HG03558 (cell line): Measurements from ENCODE around the gene GLT1D1.
"Not testable (repeated sequence)": the region's sequence is repeated elsewhere in the genome, so short reads cannot be mapped to it uniquely, and the experiment has no call there.

Experiments
- ATAC-seq: cut with Tn5 transposase; IDR thresholded peaks from one replicate; pipeline ENCODE4 v1.9.1; 2021; ENCODE audit warnings: moderate number of reproducible peaks; ENCODE audit not compliant: unreplicated experiment; ENCODE audit errors: extremely low read depth

The GLT1D1 gene

GRCh38 chr12:128852885-128853599 is at the start of gene GLT1D1:
TSS of gene GLT1D1 (plus strand) at chr12:128853478. CDS start at chr12:128853582, 104 bp downstream.
- no peak for ATAC-seq

DNA sequence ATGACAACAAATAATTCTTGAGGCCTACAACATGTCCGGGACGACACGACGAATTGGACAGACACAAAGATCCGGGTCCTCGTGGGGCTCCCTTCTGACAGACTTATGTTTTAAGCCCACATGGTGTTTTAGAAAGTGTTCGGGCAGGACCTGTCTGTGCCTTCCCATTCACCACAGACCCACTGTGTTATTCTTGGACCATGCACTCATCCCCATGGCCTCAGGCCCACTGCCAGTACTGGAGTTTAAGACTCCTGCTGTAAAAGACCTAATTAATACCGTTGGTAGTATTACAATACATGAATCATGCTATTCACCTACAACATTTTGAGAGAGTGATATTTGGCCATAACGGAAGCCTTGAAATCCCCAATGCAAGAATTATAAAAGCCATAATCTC is 49.5 kb upstream of the GLT1D1 start:
- ATAC-seq, result no peak

DNA sequence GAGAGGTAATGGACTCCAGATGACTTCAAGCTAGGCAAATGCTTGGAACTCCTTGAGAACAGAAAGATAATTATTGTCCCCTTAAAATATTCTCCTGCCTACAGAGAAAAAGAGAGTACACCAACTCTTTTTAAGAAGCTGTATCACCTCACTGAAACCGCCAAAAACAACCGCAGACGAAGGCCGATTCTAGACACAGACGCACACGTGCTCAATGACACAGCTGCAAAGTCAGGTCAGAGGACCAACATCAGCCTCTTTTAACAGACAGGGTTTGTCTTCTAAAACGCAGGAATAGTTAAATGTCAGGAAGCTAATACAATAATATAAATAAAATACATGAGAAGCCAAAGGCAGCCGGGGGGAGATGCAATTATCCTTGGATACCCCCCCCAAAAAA is 48.5 kb upstream of the GLT1D1 start:
- no peak for ATAC-seq

- not testable (repeated sequence) for ATAC-seq
Measured at GRCh38 chr12:128805406-128805805, 47.9 kb upstream of the GLT1D1 start.

GRCh38 chr12:128806573-128806972 is 46.7 kb upstream of the GLT1D1 start:
- ATAC-seq, result no peak

DNA sequence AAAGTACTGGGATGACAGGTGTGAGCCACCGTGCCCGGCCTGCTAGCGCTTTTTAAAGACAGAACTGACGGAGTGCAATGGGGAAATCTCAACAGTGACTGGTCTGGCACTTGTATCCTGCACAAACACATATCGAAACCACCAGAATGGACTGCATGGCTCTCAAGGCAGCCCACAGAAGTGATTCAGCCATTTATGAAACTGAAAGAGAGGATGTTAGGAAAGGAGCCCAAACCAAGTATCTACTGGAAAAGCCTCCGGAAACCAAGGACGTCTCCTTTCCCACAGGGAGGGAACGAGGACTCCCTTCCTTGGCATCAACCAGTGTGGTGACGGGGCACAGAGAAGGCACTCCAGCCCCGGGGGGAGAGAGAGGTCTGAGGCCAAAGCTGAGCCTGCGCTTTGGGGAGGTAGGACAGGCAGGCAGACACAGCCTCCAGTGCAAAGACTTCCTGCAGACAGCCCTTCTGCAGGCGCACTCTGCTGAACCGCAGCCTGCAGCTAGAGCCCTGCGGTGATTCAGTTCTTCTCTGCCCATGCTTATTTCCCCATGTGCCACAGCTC is 46.0 kb upstream of the GLT1D1 start:
- no peak for ATAC-seq

DNA sequence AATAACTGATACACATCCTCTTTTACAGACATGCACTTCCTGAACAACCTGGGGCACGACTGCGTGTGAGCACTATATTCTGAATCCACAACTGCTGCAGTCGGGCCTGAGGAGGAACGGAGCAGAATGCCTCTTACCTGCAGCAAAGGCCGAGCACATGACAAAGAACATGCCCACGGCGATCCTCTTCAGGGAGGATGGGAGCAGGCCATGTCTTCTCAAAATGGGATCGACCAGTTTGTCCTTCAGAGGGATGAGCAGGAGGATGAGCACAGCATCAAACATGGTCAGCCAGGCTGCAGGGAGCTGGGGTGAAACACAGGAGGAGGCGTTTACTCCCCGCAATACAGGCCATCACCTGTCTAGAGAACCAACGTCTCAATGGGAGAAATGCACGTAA is 44.6 kb upstream of the GLT1D1 start:
- ATAC-seq, result no peak

DNA sequence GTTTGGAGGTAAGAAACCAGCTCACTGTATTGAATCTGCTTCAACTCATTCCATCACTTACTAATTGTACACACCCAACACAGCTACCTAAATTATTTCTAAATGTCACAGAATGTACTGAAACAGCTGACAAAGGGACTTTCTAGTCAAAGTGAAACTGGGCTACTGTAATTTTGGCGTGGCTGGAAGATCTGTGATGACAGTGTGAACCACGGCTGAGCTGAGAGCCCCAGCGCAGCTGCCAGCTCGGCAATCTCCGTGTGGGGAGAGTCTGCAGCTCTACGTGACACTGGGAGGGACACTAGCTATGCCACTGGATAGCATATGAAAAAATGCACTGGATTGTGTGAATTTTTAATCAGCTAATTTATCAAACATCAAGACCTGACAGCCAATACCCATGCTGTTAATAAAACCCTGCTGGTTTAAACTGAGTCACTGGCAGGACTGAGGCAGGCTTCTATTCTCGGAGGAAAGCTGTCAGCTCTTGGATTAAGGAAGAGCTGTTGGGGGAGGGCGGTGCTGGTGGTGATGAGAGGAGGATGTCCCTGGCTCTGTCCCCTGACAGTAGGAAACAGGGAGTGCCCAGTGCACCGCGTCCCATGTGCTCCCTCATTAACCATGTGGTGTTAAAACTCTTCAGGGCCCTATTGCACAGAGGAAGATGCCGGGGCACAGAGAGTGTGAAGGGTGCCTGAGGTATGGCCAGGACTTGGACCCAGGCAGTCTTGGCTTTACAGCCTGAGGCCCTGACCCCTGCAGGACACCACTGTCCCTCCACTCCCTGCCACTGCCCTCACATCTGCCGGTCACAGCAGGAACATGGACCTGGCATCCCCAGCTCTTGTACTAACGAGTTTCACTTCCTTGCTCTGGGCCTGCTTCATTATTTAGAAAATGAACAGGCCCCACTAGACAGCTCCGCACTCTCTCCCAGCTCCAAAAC is 42.8 kb upstream of the GLT1D1 start:
- peak; percentile 68 for ATAC-seq

DNA sequence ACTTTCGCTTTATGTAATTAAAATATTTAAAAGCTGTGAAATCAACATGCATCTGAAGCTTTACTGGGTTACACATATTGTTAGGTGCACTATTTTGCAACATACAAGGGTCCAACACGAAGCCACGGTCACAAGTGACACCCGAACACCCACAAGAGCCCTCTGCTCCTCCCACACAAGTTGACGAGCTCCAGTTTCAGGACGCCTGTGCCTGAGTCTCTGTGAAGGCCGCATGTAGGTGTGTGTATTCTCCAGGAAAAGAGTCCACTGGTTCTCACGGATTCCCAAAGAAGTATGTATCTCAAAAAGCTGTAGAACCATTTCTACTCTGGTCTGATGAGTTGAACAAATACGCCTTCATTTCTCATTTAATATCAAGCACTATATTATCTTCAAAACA is 41.5 kb upstream of the GLT1D1 start:
- ATAC-seq, result no peak

DNA sequence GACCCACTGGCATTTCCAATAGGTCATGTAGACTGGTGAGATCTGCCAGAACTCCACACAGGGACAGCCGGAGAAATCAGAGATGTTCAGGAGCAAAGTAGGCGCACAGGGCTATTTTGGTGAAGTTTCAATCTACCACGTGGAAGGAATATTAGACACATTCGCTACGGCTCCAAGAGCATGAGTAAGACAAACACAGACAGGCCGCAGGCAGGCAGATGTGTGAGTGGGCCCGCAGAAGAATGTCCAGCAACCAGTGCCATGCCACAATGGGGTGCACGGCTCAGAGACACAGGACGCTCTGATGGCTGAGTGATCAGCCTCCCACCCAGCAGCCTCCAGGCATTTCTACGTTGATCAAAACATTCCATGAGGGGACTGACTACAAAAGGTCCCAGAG is 39.9 kb upstream of the GLT1D1 start:
- ATAC-seq, result no peak

DNA sequence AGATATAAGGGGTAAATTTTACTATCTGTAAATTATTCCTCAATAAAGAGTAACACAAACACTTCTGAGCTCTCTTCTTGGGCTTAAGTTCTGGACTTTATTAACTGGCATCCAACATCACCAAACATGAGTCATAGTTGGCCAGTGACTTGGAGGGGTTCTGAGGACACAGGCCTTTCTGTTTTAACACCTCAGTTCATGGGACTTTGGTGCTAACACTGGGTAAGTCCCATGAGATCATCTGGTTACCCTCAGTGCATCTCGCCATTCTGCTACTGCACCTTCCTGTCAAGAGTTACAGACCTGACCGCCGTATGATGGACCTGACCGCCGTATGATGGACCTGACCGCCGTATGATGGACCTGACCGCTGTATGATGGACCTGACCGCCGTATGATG is 39.4 kb upstream of the GLT1D1 start:
- ATAC-seq, result no peak

DNA sequence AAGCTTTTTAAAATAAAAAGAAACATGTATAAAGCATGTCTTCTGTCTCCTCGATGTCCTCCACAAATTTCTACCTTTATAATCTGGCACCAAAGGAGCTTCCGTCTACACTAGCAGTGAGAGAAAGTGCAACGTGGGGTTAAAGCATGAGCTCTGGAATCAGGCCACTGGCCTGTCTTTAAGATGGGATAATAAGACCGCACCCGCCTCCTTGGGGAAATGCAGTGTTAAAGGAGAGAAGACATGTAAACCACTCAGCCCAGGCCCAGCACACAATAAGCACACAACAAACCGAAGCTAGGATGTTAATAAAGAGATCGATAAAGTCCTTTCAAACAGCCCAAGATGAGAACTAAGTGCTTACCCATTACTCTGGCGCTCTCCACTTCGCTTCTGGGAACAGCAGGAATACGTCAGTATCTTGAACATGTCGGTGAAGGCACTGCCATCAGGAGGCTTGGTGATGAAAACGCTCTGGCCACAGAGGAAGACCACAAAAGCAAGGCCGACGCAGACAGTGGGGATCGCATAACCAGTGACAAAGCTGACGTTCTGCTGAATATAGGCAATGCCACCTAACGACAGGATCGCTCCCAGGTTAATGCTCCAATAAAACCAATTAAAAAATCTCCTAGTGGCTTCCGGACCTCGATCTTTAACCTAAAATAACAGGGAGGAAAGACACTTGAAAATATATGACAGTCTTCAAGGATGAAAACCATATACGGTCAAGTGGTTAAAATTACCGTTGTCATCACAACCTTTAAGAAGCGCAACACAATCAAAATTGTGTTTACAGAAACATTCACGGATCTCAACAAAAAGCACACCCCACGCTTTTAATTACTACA is 38.6 kb upstream of the GLT1D1 start:
- no peak for ATAC-seq

- ATAC-seq, result no peak
Measured at GRCh38 chr12:128815779-128816642, 37.3 kb upstream of the GLT1D1 start.

DNA sequence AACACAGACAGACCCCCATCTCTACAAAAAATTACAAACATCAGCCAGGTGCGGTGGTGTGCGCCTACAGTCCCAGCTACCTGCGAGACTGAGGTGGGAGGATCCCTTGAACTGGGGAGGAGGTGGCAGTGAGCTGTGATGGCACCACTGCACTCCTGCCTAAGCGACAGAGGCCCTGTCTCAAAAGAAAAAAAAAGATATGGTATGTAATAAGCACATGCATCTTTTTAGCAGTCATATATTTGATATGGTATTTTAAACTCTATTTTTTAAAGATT is 36.7 kb upstream of the GLT1D1 start:
- ATAC-seq, result no peak

GRCh38 chr12:128817111-128818015 is 35.9 kb upstream of the GLT1D1 start:
- ATAC-seq, result peak; percentile 22

GRCh38 chr12:128818065-128819022 is 34.9 kb upstream of the GLT1D1 start:
- ATAC-seq, result no peak
